Large intestine (tissue), 12 donors: ENCODE data around the gene CCR3. TPM values are rescaled to one million over a fixed set of nuclear protein-coding genes. Genes with fewer than 3 reads are reported as not detected.

Experiments used
- DNase-seq, 2 donors: peaks; one replicate each; pipeline versions ENCODE4 v3.0.0 to v3.0.0-alpha.2; 2013
- H3K27ac ChIP-seq: one replicate; pipeline ENCODE4 v1.5.1; 2013; ENCODE audit warnings: low read length
- H3K27me3 ChIP-seq: 2 replicates; pipeline ENCODE4 v1.6.1; 2013; ENCODE audit warnings: low read length; ENCODE audit not compliant: control insufficient read depth, insufficient read depth
- H3K36me3 ChIP-seq: 2 replicates; pipeline ENCODE4 v1.6.1; 2013; ENCODE audit warnings: low read length; ENCODE audit not compliant: control insufficient read depth, insufficient read depth
- H3K4me1 ChIP-seq: one replicate; pipeline ENCODE4 v1.6.1; 2013; ENCODE audit warnings: low read length; ENCODE audit not compliant: control insufficient read depth, insufficient read depth
- H3K4me3 ChIP-seq: one replicate; pipeline ENCODE4 v1.5.1; 2013; ENCODE audit warnings: low read length
- H3K9me3 ChIP-seq: one replicate; pipeline ENCODE4 v1.6.1; 2013; ENCODE audit warnings: mild to moderate bottlenecking, low read depth, low read length, moderate library complexity; ENCODE audit not compliant: control insufficient read depth
- WGBS: methylation state at CpG from one replicate; pipeline ENCODE4 v1.1.5; 2013; ENCODE audit warnings: low lambda C conversion rate; ENCODE audit not compliant: insufficient coverage; 5-methylcytosine and 5-hydroxymethylcytosine counted together
- long read RNA-seq, 11 donors: transcript quantifications; one replicate each; lab custom pipeline, GENCODE V29; 2026
- polyA plus RNA-seq: library from polyadenylated mRNA; unstranded; fragments of 120-200 nt; gene quantifications from one replicate; pipeline ENCODE4 v1.2.1, GENCODE V29; 2013

The CCR3 gene
- 0.15 TPM for polyA plus RNA-seq
- long read RNA-seq, donor 1, result 0 reads
- long read RNA-seq, donor 2, result 0 reads
- long read RNA-seq, donor 3, result 0 reads
- long read RNA-seq, donor 4, result 0 reads
- long read RNA-seq, donor 5, result 0 reads
- long read RNA-seq, donor 6, result 0 reads
- long read RNA-seq, donor 7, result 0 reads
- long read RNA-seq, donor 8, result 0 reads
- long read RNA-seq, donor 9, result 0 reads
- long read RNA-seq, donor 10, result 0 reads
- long read RNA-seq, donor 11, result 0 reads

- H3K9me3 ChIP-seq, result no peaks in the 10 kb centered on the region
- peaks cover 2% of the 10 kb centered on the region for H3K27me3 ChIP-seq
- no peak within 1 kb of the TSS for H3K4me3 ChIP-seq
- H3K36me3 ChIP-seq, result no peaks in the 10 kb centered on the region
- no peak within 1 kb of the TSS for H3K27ac ChIP-seq
- no peaks in the 10 kb centered on the region for H3K4me1 ChIP-seq
- no CpG with 5 or more reads among the region's 4 CpGs for WGBS
- no peak for DNase-seq
Measured at GRCh38 chr3:46242120-46242519, at the start of gene CCR3. CCR3 (plus strand) TSS chr3:46242460; CDS start chr3:46265159, 22,699 bp downstream.

GRCh38 chr3:46192939-46193338, 49.3 kb upstream of the CCR3 start:
- Histone ChIP-seq H3K27me3 (no peaks in the 10 kb centered on the region), H3K4me1 (no peaks in the 10 kb centered on the region), H3K27ac (no peak overlapping the region), H3K4me3 (no peak overlapping the region), H3K9me3 (peaks cover 5% of the 10 kb centered on the region), H3K36me3 (no peaks in the 10 kb centered on the region)
- DNase-seq, result no peak
- WGBS, result 91% methylated on average over 2 of the region's 5 CpGs

DNA sequence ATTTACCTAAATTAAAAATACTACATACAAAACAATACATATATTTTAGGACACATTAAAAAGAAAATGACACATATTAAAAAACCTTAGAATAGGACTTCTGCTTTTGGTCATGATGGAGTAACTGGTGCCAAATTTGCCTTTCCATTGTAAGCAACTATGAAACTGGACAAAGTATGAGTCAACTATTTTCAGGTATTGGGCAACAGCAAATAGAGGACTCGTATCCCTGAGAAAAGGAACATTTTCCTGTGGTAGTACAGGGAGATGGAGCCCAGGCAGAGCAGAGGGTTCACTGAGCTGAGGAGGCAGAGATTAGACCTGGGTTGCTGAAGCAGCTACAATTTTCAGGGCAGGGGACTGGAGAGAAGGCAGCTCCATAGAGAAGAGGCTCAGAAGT, 48.8 kb upstream of the CCR3 start:
- DNase-seq, result no peak
- Histone ChIP-seq H3K27ac (no peak overlapping the region), H3K9me3 (peaks cover 5% of the 10 kb centered on the region), H3K4me3 (no peak overlapping the region), H3K4me1 (no peaks in the 10 kb centered on the region), H3K36me3 (no peaks in the 10 kb centered on the region), H3K27me3 (no peaks in the 10 kb centered on the region)
- no CpG with 5 or more reads among the region's 1 CpG for WGBS

DNA sequence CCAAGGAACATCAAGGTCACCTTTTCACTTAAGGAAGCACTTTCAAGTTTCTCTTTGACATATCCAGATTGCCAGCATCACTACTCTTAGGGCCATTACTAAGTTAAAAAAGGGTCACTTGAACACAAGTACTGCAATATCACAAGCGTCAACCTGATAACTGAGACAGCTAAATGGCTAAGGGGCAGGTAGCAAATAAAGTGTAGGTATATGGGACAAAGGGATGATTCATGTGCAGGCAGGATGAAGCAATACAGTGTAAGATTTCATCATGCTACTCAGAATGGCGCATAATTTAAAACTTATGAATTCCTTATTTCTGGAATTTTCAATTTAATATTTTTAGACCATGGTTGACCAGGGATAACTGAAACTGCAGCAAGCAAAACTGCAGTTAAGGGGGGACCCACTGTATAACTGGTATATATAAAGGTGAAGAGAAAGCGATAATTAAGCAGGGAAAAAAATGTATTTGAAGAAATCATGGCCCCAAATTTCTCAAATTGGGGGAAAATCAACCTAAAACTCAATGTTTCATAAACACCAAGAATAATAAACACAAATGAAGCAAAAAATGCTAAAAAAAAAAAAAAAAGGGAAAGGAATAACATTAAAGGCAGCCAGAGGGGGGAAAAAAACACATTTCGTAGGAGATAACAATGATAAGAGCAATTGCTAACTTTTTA, 47.2 kb upstream of the CCR3 start:
- no peaks in the 10 kb centered on the region for H3K4me1 ChIP-seq

DNA sequence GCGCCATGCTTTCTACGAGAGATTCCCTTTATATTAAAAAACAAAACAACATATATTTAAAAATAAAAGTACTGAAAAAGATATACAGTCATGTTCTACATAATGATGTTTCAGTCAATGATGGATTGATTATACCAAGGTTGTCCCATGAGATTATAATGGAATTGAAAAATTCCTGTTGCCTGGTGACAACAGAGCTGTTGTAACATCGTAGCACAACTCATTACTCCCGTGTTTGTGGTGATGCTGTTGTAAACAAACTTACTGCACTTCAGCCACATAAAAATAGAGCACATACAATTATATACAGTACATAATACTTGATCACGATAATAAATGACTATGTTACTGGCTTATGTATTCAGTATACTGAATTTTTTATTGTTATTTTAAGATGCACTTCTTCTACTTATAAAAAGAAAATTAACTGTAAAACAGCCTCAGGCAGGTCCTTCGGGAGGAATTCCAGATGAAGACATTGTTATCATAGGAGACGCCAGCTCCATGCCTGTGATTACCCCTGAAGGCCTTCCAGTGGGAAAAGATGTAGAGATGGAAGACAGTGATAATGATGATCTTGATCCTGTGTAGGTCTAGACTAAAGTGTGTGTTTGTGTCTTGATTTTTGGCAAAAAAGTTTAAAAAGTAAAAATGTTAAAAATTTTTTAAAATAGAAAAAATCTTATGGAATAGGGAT, 45.9 kb upstream of the CCR3 start:
- Histone ChIP-seq H3K36me3 (no peaks in the 10 kb centered on the region), H3K4me1 (no peaks in the 10 kb centered on the region)
- 100% methylated on average over 2 of the region's 7 CpGs for WGBS

More for the DNA sequence above, 47.2 kb upstream of the CCR3 start:
- WGBS, result 97% methylated on average over 3 of the region's 4 CpGs
- Histone ChIP-seq H3K9me3 (peaks cover 5% of the 10 kb centered on the region), H3K27me3 (no peaks in the 10 kb centered on the region), H3K4me3 (no peak overlapping the region), H3K27ac (no peak overlapping the region), H3K36me3 (no peaks in the 10 kb centered on the region)
- no peak for DNase-seq

DNA sequence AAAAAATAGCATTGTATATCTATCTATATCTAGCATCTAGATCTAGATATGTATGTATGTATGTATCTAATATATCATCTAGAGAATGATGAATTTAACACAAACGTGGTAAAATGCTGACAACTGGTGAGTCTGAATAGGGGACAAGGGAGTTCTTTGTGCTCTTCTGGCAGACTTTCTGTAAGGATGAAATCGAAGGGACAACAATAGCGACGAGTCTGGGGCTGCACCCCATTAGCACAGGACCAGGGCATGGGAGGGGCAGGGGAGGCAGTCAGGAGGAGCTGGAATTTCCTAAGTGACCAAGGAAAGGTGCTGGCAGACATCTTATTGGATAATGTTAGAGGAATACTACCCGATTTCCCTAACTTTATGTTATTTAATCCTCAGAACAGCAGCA, 42.0 kb upstream of the CCR3 start:
- Histone ChIP-seq H3K9me3 (no peaks in the 10 kb centered on the region), H3K36me3 (no peaks in the 10 kb centered on the region), H3K27me3 (no peaks in the 10 kb centered on the region), H3K4me3 (no peak overlapping the region), H3K4me1 (no peaks in the 10 kb centered on the region), H3K27ac (no peak overlapping the region)
- no CpG with 5 or more reads among the region's 5 CpGs for WGBS
- no peak for DNase-seq

More for the DNA sequence above, 45.9 kb upstream of the CCR3 start:
- no peak for DNase-seq
- Histone ChIP-seq H3K9me3 (peaks cover 5% of the 10 kb centered on the region), H3K27ac (no peak overlapping the region), H3K4me3 (no peak overlapping the region), H3K27me3 (no peaks in the 10 kb centered on the region)

DNA sequence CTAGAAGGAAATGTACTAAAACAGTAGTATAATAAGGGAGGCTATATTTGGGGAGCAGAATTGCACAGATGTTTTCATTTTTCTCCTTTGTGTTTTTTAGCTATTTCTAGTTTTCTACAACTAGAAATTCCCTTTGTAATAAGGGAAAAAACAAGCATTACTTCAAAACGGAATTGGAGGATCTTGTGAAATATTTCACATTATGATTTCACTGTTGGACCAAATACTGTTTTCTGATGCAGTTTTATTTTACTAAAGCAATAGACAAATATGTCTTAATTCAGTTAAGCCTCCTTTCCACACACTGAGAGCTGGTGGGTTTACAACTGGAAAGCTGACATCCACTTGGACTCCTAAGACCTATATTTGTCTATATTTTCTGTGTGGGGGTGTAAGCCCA, 41.5 kb upstream of the CCR3 start:
- no peaks in the 10 kb centered on the region for H3K27me3 ChIP-seq
- H3K4me1 ChIP-seq, result no peaks in the 10 kb centered on the region
- DNase-seq, result no peak
- H3K9me3 ChIP-seq, result no peaks in the 10 kb centered on the region
- WGBS, result no CpG with 5 or more reads among the region's 1 CpG
- no peak overlapping the region for H3K4me3 ChIP-seq
- no peaks in the 10 kb centered on the region for H3K36me3 ChIP-seq
- no peak overlapping the region for H3K27ac ChIP-seq

- Histone ChIP-seq H3K36me3 (no peaks in the 10 kb centered on the region), H3K4me3 (no peak overlapping the region), H3K9me3 (no peaks in the 10 kb centered on the region), H3K27me3 (no peaks in the 10 kb centered on the region), H3K4me1 (no peaks in the 10 kb centered on the region), H3K27ac (no peak overlapping the region)
- no CpG with 5 or more reads among the region's 4 CpGs for WGBS
- DNase-seq, result no peak
Measured at GRCh38 chr3:46202535-46202934, 39.7 kb upstream of the CCR3 start.

DNA sequence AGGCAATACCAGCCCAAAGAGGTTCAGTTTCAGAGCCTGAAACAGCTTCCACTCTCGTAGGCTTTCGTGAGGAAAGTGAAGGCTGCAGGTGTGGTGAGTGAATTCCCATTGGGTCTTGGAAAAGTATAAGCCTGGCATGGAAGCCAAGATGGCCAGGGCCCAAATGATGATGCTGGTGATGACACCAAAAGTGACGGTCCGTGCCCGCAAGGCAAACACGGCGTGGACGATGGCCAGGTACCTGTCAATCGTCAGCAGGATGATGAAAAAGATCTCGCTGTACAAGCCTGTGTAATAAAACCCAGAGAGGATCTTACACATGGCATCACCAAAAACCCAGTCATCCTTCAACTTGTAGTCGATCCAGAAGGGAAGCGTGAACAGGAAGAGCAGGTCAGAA, 38.6 kb upstream of the CCR3 start:
- H3K4me3 ChIP-seq, result no peak overlapping the region
- WGBS, result no CpG with 5 or more reads among the region's 12 CpGs
- H3K27me3 ChIP-seq, result no peaks in the 10 kb centered on the region
- DNase-seq, result no peak
- no peaks in the 10 kb centered on the region for H3K36me3 ChIP-seq
- H3K9me3 ChIP-seq, result no peaks in the 10 kb centered on the region
- no peak overlapping the region for H3K27ac ChIP-seq
- no peaks in the 10 kb centered on the region for H3K4me1 ChIP-seq

DNA sequence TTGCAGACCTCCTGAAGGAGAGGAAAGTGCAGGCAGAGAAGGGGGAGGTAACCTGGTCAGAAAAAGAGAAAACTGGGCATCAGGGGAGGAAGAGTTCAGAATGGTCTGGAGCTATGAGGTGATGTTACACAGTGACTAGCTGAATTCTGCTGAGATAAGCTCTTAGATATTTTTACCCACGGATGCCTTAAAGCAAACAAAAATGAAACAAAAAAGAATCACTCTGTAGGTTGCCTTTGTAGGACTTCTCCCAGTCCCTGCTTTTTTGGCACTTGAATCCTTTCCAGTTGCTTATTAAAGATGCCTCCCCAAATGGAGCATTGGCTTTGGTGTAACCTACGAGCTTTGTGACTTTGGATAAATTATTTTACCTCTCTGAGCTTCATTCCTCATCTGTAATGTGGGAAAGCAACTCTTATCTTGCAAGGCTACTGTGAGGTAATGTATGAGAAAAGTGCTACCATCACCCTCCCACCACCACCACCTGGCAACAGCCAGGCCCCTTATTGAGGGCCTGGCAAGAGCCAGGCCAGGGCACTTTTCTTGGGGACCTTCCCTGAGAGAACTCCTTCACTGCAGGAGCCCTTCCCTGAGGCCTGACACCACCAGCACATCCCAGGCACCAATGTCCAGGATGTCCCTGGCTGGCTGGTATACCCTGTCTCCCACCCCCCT, 36.8 kb upstream of the CCR3 start:
- no peak for DNase-seq
- Histone ChIP-seq H3K27me3 (no peaks in the 10 kb centered on the region), H3K27ac (no peak overlapping the region), H3K9me3 (no peaks in the 10 kb centered on the region), H3K36me3 (no peaks in the 10 kb centered on the region), H3K4me3 (no peak overlapping the region), H3K4me1 (no peaks in the 10 kb centered on the region)
- WGBS, result no CpG with 5 or more reads among the region's 2 CpGs
